GM19455 (cell line): ENCODE data around the gene PHC2.

Source experiments
- ATAC-seq: cut with Tn5 transposase; IDR thresholded peaks from one replicate; pipeline ENCODE4 v1.9.1; 2021; ENCODE audit not compliant: unreplicated experiment

PHC2 gene

GRCh38 chr1:33391343-33392078, 39.4 kb downstream of the PHC2 start:
- ATAC-seq = no peak

- ATAC-seq = no peak
Observed at GRCh38 chr1:33390542-33390941, 40.4 kb downstream of the PHC2 start.

- ATAC-seq = no peak
Observed at GRCh38 chr1:33388805-33389771, 41.8 kb downstream of the PHC2 start.

- no peak for ATAC-seq
Observed at GRCh38 chr1:33387625-33388024, 43.3 kb downstream of the PHC2 start.

GRCh38 chr1:33385251-33385650, 45.6 kb downstream of the PHC2 start:
- ATAC-seq = no peak

- no peak for ATAC-seq
Observed at GRCh38 chr1:33384040-33384812, 46.7 kb downstream of the PHC2 start.

GRCh38 chr1:33383489-33383888, 47.4 kb downstream of the PHC2 start:
- ATAC-seq = no peak

GRCh38 chr1:33382661-33383415, 48.1 kb downstream of the PHC2 start:
- ATAC-seq = no peak

GRCh38 chr1:33381977-33382376, 48.9 kb downstream of the PHC2 start:
- no peak for ATAC-seq

- no peak for ATAC-seq
Observed at GRCh38 chr1:33380811-33381210, 50.1 kb downstream of the PHC2 start.

GRCh38 chr1:33379631-33380354, 51.1 kb downstream of the PHC2 start:
- ATAC-seq = no peak

- no peak for ATAC-seq
Observed at GRCh38 chr1:33378976-33379375, 51.9 kb downstream of the PHC2 start.

- no peak for ATAC-seq
Observed at GRCh38 chr1:33378524-33378923, 52.4 kb downstream of the PHC2 start.

- ATAC-seq = no peak
Observed at GRCh38 chr1:33377756-33378155, 53.1 kb downstream of the PHC2 start.

GRCh38 chr1:33377013-33377412, 53.9 kb downstream of the PHC2 start:
- no peak for ATAC-seq

GRCh38 chr1:33375316-33375715, 55.6 kb downstream of the PHC2 start:
- ATAC-seq = no peak

GRCh38 chr1:33374336-33375105, 56.4 kb downstream of the PHC2 start:
- no peak for ATAC-seq

- ATAC-seq = no peak
Observed at GRCh38 chr1:33373606-33374005, 57.3 kb downstream of the PHC2 start.

- ATAC-seq = no peak
Observed at GRCh38 chr1:33372677-33373076, 58.2 kb downstream of the PHC2 start.
